Thoracic aorta (tissue), 2 donors: Measurements from ENCODE around the gene MALSU1. TPM values are rescaled to one million over a fixed set of nuclear protein-coding genes. Genes with fewer than 3 reads are reported as not detected.

Source experiments
- ATAC-seq: fragments of 150-250 bp; one replicate; pipeline ENCODE4 v1.8.0; 2017; ENCODE audit warnings: low read depth; ENCODE audit not compliant: insufficient number of reproducible peaks, low FRiP score
- DNase-seq: peaks from one replicate; pipeline ENCODE4 v3.0.0-alpha.2; 2020; ENCODE audit warnings: low spot score
- H3K27ac ChIP-seq, 2 donors: fragments of 200-600 bp; sonication (generic); 1 replicate in 1 of 2; 2 replicates in 1 of 2; pipeline ENCODE4 v1.5.1; 2016; ENCODE audit warnings: mild to moderate bottlenecking in 2 of 2, moderate library complexity in 2 of 2
- H3K27me3 ChIP-seq: fragments of 200-600 bp; sonication (generic); replicated peaks from 2 replicates; pipeline ENCODE4 v1.6.0; 2016; ENCODE audit warnings: mild to moderate bottlenecking; ENCODE audit not compliant: insufficient read depth
- H3K36me3 ChIP-seq: fragments of 200-600 bp; sonication (generic); one replicate; pipeline ENCODE4 v1.5.1; 2016
- H3K4me1 ChIP-seq, 2 donors: fragments of 200-600 bp; sonication (generic); 1 replicate in 1 of 2; 2 replicates in 1 of 2; pipeline versions ENCODE4 v1.5.1 to v1.6.0; 2016; ENCODE audit warnings: low read depth in 2 of 2, mild to moderate bottlenecking in 1 of 2; ENCODE audit not compliant: control insufficient read depth in 1 of 2
- H3K4me3 ChIP-seq: fragments of 200-600 bp; sonication (generic); 2 replicates; pipeline ENCODE4 v1.5.1; 2016; ENCODE audit warnings: mild to moderate bottlenecking
- H3K9me3 ChIP-seq: fragments of 200-600 bp; sonication (generic); 2 replicates; pipeline ENCODE4 v1.5.1; 2016
- CTCF ChIP-seq: fragments of 200-600 bp; sonication (generic); IDR thresholded peaks from one replicate; pipeline ENCODE4 v1.5.1; 2019; ENCODE audit warnings: antibody characterized with exemption
- total RNA-seq, 2 donors: library from RNA; depleted of rRNA; stranded (reverse); fragments of >200 nt; gene quantifications; one replicate each; pipeline versions ENCODE4 v1.1.0 to v1.2.3, GENCODE V29; 2016

Gene MALSU1
- total RNA-seq, 2 donors from 2014 or later, result 18.1 to 65.7 TPM

- no peak for ATAC-seq
- Histone ChIP-seq H3K36me3 (no peaks in the 10 kb centered on the region), H3K27me3 (no peaks in the 10 kb centered on the region), H3K9me3 (no peaks in the 10 kb centered on the region), H3K27ac (no peak overlapping the region), H3K4me1 (peaks cover 0 to 5% of the 10 kb centered on the region in 2 donors), H3K4me3 (no peak overlapping the region)
- TF ChIP-seq CTCF, result no peak
- no peak for DNase-seq
These were observed 36.5 kb downstream of the MALSU1 start for GRCh38 chr7:23335621-23336020.

- Histone ChIP-seq H3K9me3 (no peaks in the 10 kb centered on the region), H3K4me3 (no peak overlapping the region), H3K4me1 (peaks cover 0 to 5% of the 10 kb centered on the region in 2 donors), H3K36me3 (no peaks in the 10 kb centered on the region), H3K27me3 (no peaks in the 10 kb centered on the region), H3K27ac (no peak overlapping the region)
- no peak for TF ChIP-seq CTCF
- ATAC-seq, result no peak
- DNase-seq, result no peak
These were observed 36.9 kb downstream of the MALSU1 start for GRCh38 chr7:23336086-23336485.

GRCh38 chr7:23336799-23337283 is 37.7 kb downstream of the MALSU1 start:
- Histone ChIP-seq H3K9me3 (no peaks in the 10 kb centered on the region), H3K36me3 (no peaks in the 10 kb centered on the region), H3K4me1 (peaks cover 0 to 5% of the 10 kb centered on the region in 2 donors), H3K27ac (no peak overlapping the region), H3K27me3 (no peaks in the 10 kb centered on the region), H3K4me3 (no peak overlapping the region)
- TF ChIP-seq CTCF, result no peak
- ATAC-seq, result no peak
- DNase-seq, result no peak

GRCh38 chr7:23337374-23337773 is 38.2 kb downstream of the MALSU1 start:
- DNase-seq, result no peak
- H3K9me3 ChIP-seq, result no peaks in the 10 kb centered on the region
- TF ChIP-seq CTCF, result no peak
- peaks cover 0 to 5% of the 10 kb centered on the region in 2 donors for H3K4me1 ChIP-seq
- no peaks in the 10 kb centered on the region for H3K27me3 ChIP-seq
- no peak overlapping the region for H3K4me3 ChIP-seq
- no peak for ATAC-seq
- no peaks in the 10 kb centered on the region for H3K36me3 ChIP-seq
- H3K27ac ChIP-seq, result no peak overlapping the region

- TF ChIP-seq CTCF, result no peak
- Histone ChIP-seq H3K4me3 (no peak overlapping the region), H3K27ac (no peak overlapping the region), H3K4me1 (peaks cover 0 to 5% of the 10 kb centered on the region in 2 donors), H3K36me3 (no peaks in the 10 kb centered on the region), H3K9me3 (no peaks in the 10 kb centered on the region), H3K27me3 (no peaks in the 10 kb centered on the region)
- DNase-seq, result no peak
- no peak for ATAC-seq
These were observed 39.3 kb downstream of the MALSU1 start for GRCh38 chr7:23338439-23338838.
